Measurements from ENCODE around the gene MRPS18C. TPM values are rescaled to one million over a fixed set of nuclear protein-coding genes. Genes with fewer than 3 reads are reported as not detected.

MRPS18C gene
- total and polyA plus RNA-seq, 10 of the 15 experiments (the other 5 are each of a cell fraction or from before 2014, with no cell fraction given), result 38.0 to 283 (median 78.8) TPM

DNA sequence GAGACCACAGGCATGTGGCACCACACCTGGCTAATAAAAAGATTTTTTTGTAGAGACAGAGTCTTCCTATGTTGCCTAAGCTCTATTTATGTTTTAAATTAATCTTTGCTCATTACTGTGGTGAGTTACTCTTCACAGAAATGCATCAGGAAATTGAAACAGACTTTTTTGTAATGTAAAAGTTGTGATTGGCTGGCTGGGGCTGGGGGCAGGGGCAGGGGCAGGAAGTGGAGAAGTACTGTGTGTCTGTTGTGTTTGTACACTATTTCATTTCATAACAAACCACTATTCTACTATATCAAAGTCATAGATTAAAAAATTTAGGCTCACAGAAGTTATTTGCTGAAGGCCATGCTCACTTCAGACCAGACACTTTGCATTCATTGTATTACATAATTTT, 48.1 kb downstream of the MRPS18C start (continued):
- TF ChIP-seq, protein P1, sequence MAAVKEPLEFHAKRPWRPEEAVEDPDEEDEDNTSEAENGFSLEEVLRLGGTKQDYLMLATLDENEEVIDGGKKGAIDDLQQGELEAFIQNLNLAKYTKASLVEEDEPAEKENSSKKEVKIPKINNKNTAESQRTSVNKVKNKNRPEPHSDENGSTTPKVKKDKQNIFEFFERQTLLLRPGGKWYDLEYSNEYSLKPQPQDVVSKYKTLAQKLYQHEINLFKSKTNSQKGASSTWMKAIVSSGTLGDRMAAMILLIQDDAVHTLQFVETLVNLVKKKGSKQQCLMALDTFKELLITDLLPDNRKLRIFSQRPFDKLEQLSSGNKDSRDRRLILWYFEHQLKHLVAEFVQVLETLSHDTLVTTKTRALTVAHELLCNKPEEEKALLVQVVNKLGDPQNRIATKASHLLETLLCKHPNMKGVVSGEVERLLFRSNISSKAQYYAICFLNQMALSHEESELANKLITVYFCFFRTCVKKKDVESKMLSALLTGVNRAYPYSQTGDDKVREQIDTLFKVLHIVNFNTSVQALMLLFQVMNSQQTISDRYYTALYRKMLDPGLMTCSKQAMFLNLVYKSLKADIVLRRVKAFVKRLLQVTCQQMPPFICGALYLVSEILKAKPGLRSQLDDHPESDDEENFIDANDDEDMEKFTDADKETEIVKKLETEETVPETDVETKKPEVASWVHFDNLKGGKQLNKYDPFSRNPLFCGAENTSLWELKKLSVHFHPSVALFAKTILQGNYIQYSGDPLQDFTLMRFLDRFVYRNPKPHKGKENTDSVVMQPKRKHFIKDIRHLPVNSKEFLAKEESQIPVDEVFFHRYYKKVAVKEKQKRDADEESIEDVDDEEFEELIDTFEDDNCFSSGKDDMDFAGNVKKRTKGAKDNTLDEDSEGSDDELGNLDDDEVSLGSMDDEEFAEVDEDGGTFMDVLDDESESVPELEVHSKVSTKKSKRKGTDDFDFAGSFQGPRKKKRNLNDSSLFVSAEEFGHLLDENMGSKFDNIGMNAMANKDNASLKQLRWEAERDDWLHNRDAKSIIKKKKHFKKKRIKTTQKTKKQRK (IDR thresholded peaks at IDR 0.05; ENCODE audit: low read depth, low read length), result no peak
- TF ChIP-seq ZNF384 (IDR thresholded peaks at IDR 0.05; ENCODE audit: borderline replicate concordance, low read depth, low read length), result no peak
- TF ChIP-seq, protein P2, sequence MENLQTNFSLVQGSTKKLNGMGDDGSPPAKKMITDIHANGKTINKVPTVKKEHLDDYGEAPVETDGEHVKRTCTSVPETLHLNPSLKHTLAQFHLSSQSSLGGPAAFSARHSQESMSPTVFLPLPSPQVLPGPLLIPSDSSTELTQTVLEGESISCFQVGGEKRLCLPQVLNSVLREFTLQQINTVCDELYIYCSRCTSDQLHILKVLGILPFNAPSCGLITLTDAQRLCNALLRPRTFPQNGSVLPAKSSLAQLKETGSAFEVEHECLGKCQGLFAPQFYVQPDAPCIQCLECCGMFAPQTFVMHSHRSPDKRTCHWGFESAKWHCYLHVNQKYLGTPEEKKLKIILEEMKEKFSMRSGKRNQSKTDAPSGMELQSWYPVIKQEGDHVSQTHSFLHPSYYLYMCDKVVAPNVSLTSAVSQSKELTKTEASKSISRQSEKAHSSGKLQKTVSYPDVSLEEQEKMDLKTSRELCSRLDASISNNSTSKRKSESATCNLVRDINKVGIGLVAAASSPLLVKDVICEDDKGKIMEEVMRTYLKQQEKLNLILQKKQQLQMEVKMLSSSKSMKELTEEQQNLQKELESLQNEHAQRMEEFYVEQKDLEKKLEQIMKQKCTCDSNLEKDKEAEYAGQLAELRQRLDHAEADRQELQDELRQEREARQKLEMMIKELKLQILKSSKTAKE (IDR thresholded peaks at IDR 0.05; ENCODE audit: low read depth, poor library complexity, severe bottlenecking), result no peak

DNA sequence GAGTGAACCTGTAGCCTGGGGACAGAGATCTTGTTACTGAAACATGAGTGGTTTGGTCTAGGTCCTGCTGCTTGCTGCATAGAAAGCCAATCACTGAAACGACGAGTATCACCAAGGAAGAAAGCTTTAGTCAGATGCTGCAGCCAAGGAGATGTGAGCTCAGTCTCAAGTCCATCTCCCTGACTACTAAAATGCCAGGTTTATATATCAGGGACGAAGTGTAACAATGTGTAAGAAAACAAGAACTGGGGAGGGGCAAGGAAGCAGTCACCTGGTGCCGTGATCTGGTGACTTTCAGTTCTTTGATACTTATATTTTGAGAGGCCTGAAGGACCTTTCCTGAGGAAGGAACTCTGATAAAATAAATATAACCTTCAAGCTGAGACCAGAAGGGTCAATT, 48.6 kb downstream of the MRPS18C start:
- FAIRE-seq (no peak), ATAC-seq (no peak), DNase-seq (ENCODE audit: low read depth, low spot score) (no peak)
- Histone ChIP-seq H3K36me3 (ENCODE audit: control insufficient read depth in 2 of 2, insufficient read depth in 2 of 2, low read length in 1 of 2) (no peaks in the 10 kb centered on the region), H3K27ac (ENCODE audit: control insufficient read depth, insufficient read depth) (no peak overlapping the region), H3K27me3 (replicated peaks in 1 of 2; ENCODE audit: control insufficient read depth in 2 of 2, insufficient read depth in 2 of 2, low read length in 1 of 2) (no peaks in the 10 kb centered on the region), H3K4me3 (no peak overlapping the region), H2AFZ (ENCODE audit: control insufficient read depth, low read depth, low read length) (peak overlapping the region; percentile 54), H3K79me2 (ENCODE audit: control insufficient read depth, insufficient read depth, low read length) (no peaks in the 10 kb centered on the region), H3K4me2 (ENCODE audit: control insufficient read depth, insufficient read depth) (no peak overlapping the region), H4K20me1 (ENCODE audit: control insufficient read depth, insufficient read depth) (no peaks in the 10 kb centered on the region), H3K9ac (ENCODE audit: control insufficient read depth, insufficient read depth, low read length) (no peak overlapping the region), H3K4me1 (ENCODE audit: control insufficient read depth, insufficient read depth, low read length) (no peaks in the 10 kb centered on the region), H3K9me3 (replicated peaks; ENCODE audit: control insufficient read depth, insufficient read depth, low read length) (no peaks in the 10 kb centered on the region)
- in situ Hi-C loops (cut with MboI), result loop anchor here (10.0 kb wide), 1 partner anchor 1010 kb away; no protein-coding TSS in a partner anchor
- POLR2A ChIA-PET, result no interaction called here
- RAD21 ChIA-PET (ENCODE audit: unreplicated experiment), result no interaction called here
- intact Hi-C loops (cut with micrococcal nuclease; ENCODE audit: unreplicated experiment), result loop anchor here (10.0 kb wide), 1 partner anchor 750 kb away; no protein-coding TSS in a partner anchor
- 23% methylated on average over 4 of the region's 4 CpGs for WGBS (ENCODE audit: insufficient coverage, insufficient replicate concordance, low lambda C conversion rate, missing lambda C conversion rate)
- SMC1A ChIA-PET (ENCODE audit: uncharacterized antibody, unreplicated experiment), result no interaction called here
- CTCF ChIA-PET, result interaction anchor here (0.6 to 0.8 kb wide), 2 partner anchors 135 to 930 kb away, joined by 3 to 5 read pairs; no protein-coding TSS in a partner anchor
- TF ChIP-seq LARP7 (IDR thresholded peaks at IDR 0.05) (no peak), FOS (IDR thresholded peaks at IDR 0.05; ENCODE audit: borderline replicate concordance, extremely low read depth, insufficient read length) (no peak), SMAD1 (IDR thresholded peaks at IDR 0.05; ENCODE audit: low read depth, partially characterized antibody) (no peak), KLF5 (IDR thresholded peaks at IDR 0.05; ENCODE audit: partially characterized antibody) (no peak)
- TF ChIP-seq, protein P3, sequence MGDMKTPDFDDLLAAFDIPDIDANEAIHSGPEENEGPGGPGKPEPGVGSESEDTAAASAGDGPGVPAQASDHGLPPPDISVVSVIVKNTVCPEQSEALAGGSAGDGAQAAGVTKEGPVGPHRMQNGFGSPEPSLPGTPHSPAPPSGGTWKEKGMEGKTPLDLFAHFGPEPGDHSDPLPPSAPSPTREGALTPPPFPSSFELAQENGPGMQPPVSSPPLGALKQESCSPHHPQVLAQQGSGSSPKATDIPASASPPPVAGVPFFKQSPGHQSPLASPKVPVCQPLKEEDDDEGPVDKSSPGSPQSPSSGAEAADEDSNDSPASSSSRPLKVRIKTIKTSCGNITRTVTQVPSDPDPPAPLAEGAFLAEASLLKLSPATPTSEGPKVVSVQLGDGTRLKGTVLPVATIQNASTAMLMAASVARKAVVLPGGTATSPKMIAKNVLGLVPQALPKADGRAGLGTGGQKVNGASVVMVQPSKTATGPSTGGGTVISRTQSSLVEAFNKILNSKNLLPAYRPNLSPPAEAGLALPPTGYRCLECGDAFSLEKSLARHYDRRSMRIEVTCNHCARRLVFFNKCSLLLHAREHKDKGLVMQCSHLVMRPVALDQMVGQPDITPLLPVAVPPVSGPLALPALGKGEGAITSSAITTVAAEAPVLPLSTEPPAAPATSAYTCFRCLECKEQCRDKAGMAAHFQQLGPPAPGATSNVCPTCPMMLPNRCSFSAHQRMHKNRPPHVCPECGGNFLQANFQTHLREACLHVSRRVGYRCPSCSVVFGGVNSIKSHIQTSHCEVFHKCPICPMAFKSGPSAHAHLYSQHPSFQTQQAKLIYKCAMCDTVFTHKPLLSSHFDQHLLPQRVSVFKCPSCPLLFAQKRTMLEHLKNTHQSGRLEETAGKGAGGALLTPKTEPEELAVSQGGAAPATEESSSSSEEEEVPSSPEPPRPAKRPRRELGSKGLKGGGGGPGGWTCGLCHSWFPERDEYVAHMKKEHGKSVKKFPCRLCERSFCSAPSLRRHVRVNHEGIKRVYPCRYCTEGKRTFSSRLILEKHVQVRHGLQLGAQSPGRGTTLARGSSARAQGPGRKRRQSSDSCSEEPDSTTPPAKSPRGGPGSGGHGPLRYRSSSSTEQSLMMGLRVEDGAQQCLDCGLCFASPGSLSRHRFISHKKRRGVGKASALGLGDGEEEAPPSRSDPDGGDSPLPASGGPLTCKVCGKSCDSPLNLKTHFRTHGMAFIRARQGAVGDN (IDR thresholded peaks at IDR 0.05), result no peak
- BruUV-seq (replicated peaks), result no TSS peak

All from GM12878 (cell line).